Bronchial epithelial cell (primary cell): ENCODE data around the gene NXN. TPM values are rescaled to one million over a fixed set of nuclear protein-coding genes. Genes with fewer than 3 reads are reported as not detected.
"Not testable (repeated sequence)": the region's sequence is repeated elsewhere in the genome, so short reads cannot be mapped to it uniquely, and the experiment has no call there.

Experiments used
- DNase-seq: peaks from one replicate; pipeline ENCODE4 v3.0.0-alpha.2; 2010; ENCODE audit warnings: low read depth
- FAIRE-seq: peaks from 2 replicates; lab custom pipeline; 2011; peaks lifted over from hg19 to GRCh38; lab: Jason Lieb, UNC
- H3K27me3 ChIP-seq: 2 replicates; pipeline ENCODE4 v1.5.1; 2011; ENCODE audit warnings: low read length; ENCODE audit not compliant: control insufficient read depth, insufficient read depth
- H3K36me3 ChIP-seq: 2 replicates; pipeline ENCODE4 v1.5.1; 2011; ENCODE audit warnings: low read length; ENCODE audit not compliant: control insufficient read depth, insufficient read depth
- H3K4me3 ChIP-seq: 2 replicates; pipeline ENCODE4 v1.5.1; 2011; ENCODE audit warnings: mild to moderate bottlenecking, low read depth, low read length, control low read depth
- CTCF ChIP-seq: IDR thresholded peaks from 2 replicates; pipeline ENCODE4 v1.5.1; 2011; ENCODE audit warnings: mild to moderate bottlenecking, moderate library complexity, low read length, control low read depth, inconsistent platforms; ENCODE audit not compliant: insufficient read depth, severe bottlenecking
- total RNA-seq: library from RNA; depleted of rRNA; stranded (reverse); fragments of >200 nt; gene quantifications from 2 replicates; pipeline ENCODE4 v1.2.1, GENCODE V29; 2014

The NXN gene
- total RNA-seq, 1 donor from 2014 or later = 70.3 TPM

GRCh38 chr17:953767-954166 lies 25.8 kb downstream of the NXN start:
- no peaks in the 10 kb centered on the region for H3K27me3 ChIP-seq
- TF ChIP-seq CTCF = no peak
- peaks cover 2% of the 10 kb centered on the region for H3K36me3 ChIP-seq
- no peak for DNase-seq
- no peak for FAIRE-seq
- no peak overlapping the region for H3K4me3 ChIP-seq

GRCh38 chr17:952592-952991 lies 27.0 kb downstream of the NXN start:
- FAIRE-seq = peak; percentile 50
- H3K4me3 ChIP-seq = not testable (repeated sequence)

GRCh38 chr17:951325-952132 lies 28.0 kb downstream of the NXN start:
- peaks cover 4% of the 10 kb centered on the region for H3K36me3 ChIP-seq

More at GRCh38 chr17:952592-952991, 27.0 kb downstream of the NXN start:
- not testable (repeated sequence) for H3K36me3 ChIP-seq, DNase-seq, H3K27me3 ChIP-seq

GRCh38 chr17:949623-950303 lies 29.8 kb downstream of the NXN start:
- no peak for FAIRE-seq
- Histone ChIP-seq H3K4me3 (no peak overlapping the region), H3K36me3 (peaks cover 2% of the 10 kb centered on the region), H3K27me3 (no peaks in the 10 kb centered on the region)
- TF ChIP-seq CTCF = no peak
- DNase-seq = no peak

More at GRCh38 chr17:951325-952132, 28.0 kb downstream of the NXN start:
- FAIRE-seq (no peak), DNase-seq (peak; percentile 33)
- Histone ChIP-seq H3K27me3 (no peaks in the 10 kb centered on the region), H3K4me3 (no peak overlapping the region)
- no peak for TF ChIP-seq CTCF

- Histone ChIP-seq H3K4me3 (no peak overlapping the region), H3K36me3 (peaks cover 2% of the 10 kb centered on the region), H3K27me3 (no peaks in the 10 kb centered on the region)
- TF ChIP-seq CTCF = no peak
- FAIRE-seq = no peak
- DNase-seq = no peak
Measured at GRCh38 chr17:948284-948852, 31.2 kb downstream of the NXN start.
